IPS DF 4.7 (cell line): ENCODE data around the gene NOXO1.
A peak's percentile ranks its signal among the peaks of the same experiment; 100 is the strongest.

Experiments
- DNase-seq: peaks from one replicate; pipeline ENCODE4 v3.0.0-alpha.2; 2013; ENCODE audit warnings: low spot score; ENCODE audit errors: extremely low read depth

NOXO1 gene, protein sequence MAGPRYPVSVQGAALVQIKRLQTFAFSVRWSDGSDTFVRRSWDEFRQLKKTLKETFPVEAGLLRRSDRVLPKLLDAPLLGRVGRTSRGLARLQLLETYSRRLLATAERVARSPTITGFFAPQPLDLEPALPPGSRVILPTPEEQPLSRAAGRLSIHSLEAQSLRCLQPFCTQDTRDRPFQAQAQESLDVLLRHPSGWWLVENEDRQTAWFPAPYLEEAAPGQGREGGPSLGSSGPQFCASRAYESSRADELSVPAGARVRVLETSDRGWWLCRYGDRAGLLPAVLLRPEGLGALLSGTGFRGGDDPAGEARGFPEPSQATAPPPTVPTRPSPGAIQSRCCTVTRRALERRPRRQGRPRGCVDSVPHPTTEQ

DNA sequence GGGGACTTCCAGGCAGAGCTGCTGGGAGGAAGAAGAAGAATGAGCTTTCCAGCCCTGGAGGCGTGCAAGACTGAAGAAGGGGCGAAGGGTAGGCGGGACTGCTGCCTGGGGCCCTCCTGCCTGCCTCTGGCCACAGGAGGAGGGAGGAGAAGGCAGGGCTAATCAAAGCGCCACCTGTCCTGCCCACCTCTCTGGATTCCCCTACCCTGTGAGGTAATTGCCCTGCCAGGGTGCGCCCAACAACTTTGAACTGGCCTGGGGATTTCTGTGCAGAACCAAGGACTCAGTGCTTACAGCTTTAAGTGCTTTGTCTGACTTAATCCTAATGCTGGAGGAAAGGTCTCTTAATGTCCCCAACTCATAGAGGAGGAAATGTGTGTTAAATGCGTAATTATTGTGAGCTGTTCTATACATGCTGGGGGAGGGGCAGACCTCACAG, at the start of gene NOXO1:
NOXO1 (minus strand) TSS at position 72 of the 439 bp plus-strand sequence. CDS start 290 bp downstream, outside the sequence.
- DNase-seq = no peak

GRCh38 chr16:2030036-2030435, 48.8 kb upstream of the NOXO1 start:
- DNase-seq = no peak

DNA sequence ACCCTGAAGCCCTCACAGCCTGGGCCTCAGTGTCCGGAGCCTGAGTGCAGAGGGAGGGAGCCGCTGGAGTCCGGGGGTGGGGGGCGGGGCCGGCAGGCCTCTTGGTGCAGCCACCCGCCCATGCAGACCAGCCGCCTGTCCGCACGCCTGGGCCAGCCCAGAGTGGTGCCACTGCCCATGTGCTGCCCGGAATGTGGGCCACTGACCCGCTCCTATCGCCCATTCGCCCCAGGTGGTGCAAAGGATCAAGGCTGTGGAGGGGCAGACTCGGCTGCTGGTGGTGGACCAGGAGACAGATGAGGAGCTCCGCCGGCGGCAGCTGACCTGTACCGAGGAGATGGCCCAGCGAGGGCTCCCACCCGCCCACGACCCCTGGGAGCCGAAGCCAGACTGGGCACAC, 48.1 kb upstream of the NOXO1 start:
- no peak for DNase-seq

- no peak for DNase-seq
These were observed 47.5 kb upstream of the NOXO1 start for GRCh38 chr16:2028620-2029220.

GRCh38 chr16:2028146-2028545, 46.9 kb upstream of the NOXO1 start:
- no peak for DNase-seq

DNA sequence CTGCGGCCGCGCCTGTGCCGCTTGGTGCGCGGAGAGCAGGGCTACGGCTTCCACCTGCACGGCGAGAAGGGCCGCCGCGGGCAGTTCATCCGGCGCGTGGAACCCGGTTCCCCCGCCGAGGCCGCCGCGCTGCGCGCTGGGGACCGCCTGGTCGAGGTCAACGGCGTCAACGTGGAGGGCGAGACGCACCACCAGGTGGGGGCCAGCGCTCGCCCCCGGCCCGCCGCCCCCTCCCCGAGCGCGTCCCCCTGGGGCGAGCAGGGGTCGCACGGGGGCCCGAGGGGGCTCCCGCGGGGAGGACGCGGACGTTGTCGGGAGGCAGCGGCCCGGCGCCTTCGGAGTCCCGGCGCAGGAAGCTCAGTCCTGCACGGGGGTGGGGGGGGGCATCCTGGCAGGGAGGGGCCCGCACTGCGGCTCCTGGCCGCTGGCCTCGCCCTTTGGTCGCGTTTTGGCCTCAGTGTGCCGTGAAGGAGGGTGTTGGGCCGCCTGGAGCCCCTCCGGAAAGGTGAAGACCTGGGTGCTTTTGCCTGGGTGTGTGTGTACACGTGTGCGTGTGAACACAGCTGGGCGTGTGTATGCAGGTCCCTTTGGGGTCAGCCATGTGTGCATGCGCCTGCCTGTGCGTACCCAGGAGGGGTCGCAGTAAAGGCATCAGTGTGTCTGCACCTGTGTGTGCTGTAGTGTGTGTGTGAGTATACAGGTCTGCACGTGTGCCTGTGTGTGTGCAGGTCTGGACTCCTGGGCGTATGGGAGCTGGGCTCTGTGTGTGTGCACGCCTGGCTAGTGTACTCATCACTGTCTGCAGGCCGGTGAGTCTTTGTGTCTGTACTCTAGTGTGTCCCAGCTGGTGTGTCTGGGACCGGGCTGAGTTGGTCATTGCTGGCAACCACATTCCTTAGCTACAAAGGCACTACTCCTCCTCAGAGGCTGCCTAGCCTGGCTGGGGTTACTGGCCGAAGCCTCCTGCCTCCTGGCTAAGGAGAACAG, 46.0 kb upstream of the NOXO1 start:
- no peak for DNase-seq

DNA sequence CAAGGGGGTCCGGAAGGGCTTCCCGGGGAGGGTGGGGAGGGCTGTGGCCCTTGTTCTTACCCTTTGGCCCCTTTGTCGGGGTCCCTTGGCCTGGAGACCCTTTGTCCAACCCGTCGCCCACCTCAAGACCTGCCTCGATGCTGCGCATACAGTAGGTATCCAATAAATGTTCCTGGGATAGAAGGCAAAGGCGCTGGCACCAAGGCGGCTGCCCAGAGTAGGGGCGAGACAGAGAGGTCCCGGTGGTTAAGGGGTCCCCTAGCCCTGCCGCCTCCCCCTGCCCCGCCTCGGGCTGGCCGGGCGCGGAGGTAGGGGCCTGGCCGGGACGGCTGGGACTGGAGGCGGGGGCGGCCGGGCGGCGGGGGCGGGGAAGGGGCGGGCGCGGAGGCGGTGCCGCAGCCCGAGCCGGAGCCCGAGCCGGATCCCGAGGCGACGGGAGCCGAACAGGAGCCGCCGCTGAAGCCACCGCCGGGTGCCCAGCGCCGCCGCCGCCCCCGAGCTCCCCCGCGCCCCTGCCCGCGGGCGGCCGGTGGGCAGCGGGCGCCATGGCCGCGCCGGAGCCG, 45.3 kb upstream of the NOXO1 start, which contains the start of gene NHERF2:
NHERF2 (plus strand) TSS at position 442 of the 563 bp plus-strand sequence; CDS start at position 546, 104 bp downstream.
- DNase-seq = no peak

- DNase-seq = no peak
These were observed 44.7 kb upstream of the NOXO1 start for GRCh38 chr16:2025878-2026460.

GRCh38 chr16:2025251-2025650, 44.0 kb upstream of the NOXO1 start:
- DNase-seq = no peak

- no peak for DNase-seq
These were observed 42.8 kb upstream of the NOXO1 start for GRCh38 chr16:2024032-2024420.

GRCh38 chr16:2023092-2024031, 42.1 kb upstream of the NOXO1 start:
- peak; percentile 83 for DNase-seq

- no peak for DNase-seq
These were observed 41.4 kb upstream of the NOXO1 start for GRCh38 chr16:2022723-2023091.

DNA sequence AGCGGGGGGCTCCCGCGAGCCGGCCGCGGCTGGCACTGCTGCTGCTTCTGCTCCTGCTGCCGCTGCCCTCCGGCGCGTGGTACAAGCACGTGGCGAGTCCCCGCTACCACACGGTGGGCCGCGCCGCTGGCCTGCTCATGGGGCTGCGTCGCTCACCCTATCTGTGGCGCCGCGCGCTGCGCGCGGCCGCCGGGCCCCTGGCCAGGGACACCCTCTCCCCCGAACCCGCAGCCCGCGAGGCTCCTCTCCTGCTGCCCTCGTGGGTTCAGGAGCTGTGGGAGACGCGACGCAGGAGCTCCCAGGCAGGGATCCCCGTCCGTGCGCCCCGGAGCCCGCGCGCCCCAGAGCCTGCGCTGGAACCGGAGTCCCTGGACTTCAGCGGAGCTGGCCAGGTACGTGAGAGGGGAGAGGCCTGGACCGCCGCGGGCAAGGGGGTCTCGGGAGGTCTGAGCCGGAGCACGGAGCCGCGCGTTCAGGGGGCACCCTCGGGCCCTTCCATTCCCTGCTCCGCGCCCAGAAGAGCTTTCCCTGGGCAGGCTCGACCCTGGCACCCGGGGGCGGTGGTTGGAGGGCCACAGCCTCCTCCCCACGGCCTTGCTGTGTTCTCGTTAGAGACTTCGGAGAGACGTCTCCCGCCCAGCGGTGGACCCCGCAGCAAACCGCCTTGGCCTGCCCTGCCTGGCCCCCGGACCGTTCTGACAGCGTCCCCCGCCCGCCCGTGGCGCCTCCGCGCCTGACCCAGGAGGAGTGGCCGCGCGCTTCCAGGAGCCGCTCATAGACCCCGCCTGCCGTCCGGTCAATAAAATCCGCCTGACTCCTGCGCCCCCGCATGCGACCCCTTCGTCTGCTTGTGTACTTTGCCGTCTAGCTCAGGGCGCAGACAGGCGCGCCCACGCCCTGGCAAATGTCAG, 38.9 kb upstream of the NOXO1 start:
- DNase-seq = no peak

DNA sequence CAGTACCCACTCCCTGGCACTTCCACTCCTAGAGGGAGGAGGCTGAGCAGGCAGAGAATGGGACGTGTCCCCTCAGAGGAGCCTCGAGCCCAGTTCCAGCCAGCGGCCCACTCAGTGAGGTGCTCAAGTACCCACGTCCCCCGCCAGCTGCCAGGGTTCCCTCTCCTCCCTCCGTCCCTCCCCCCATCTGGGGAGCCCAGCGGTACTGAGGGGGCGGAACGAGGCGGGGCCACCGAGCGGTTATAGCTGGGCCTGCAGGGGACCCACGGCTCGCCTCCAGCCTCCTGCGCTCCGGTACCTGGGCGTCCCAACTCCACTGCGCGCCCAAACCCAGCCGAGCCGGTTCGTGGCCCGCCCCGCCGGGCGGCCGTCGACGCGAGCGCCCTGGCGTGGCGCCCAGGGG, 38.2 kb upstream of the NOXO1 start, which contains the start of gene NPW:
NPW (plus strand) TSS at position 268 of the 403 bp plus-strand sequence.
- DNase-seq = no peak

GRCh38 chr16:2016407-2016922, 35.2 kb upstream of the NOXO1 start:
- DNase-seq = no peak

DNA sequence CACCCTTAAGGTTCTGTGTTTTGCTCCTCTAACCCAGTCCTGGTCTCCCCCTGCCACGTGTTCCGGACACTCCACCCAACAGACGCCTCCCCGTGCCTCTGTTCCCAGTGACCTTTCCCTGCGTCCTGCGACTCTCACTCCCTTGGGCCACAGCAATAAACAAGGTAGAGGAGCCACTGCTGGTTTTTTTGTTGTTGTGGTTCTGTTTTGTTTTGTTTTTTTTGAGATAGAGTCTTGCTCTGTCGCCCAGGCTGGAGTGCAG, 34.6 kb upstream of the NOXO1 start:
- DNase-seq = no peak

DNA sequence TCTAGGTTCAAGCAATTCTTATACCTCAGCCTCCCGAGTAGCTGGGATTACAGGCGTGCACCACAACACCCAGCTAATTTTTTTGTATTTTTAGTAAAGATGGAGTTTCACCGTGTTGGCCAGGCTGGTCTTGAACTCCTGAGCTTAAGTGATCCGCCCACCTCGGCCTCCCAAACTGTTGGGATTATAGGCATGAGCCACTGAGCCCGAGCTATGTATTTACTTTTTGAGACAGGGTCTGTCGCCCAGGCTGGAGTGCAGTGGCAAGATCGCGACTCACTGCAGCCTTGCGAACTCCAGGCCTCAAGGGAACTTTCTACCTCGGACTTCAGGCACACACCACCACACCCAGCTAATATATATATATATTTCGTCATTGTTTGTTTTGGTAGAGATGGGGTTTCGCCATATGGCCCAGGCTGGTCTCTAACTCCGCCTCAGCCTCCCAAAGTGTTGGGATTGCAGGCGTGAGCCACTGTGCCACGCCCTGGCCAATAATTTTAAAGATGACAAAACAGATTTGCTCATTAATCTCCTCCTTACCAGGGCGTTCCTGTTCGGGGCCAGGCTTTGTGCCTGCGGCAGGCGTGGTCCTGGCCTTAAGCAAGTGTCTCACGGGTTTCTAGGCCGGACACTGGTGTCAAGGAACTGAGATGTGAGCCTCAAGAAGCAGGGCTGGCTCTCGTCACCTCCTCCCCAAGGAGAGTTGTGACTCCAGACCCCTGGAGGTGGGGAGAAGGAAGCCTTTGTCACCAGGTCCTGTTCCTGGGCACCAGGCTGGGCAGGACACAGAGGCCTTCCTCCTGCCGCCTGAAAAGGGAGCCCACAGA, 34.1 kb upstream of the NOXO1 start:
- DNase-seq = no peak

DNA sequence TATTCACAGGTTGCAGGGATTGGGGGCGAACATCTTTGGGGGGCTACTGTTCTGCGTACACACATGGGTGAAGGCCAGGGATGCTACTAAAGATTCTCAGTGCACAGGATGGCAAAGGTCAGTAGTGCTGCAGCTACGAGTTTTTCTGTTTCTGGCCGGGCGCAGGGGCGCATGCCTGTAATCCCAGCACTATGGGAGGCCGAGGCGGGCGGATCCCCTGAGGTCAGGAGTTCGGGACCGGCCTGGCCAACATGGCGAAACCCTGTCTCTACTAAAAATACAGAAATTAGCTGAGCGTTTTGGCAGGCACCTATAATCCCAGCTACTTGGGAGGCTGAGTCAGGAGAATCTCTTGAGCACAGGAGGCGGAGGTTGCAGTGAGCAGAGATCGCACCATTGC, 32.3 kb upstream of the NOXO1 start:
- no peak for DNase-seq
